HL-60 (cell line): Measurements from ENCODE around the gene SARM1.

Experiments used
- POLR2AphosphoS5 ChIP-seq: IDR thresholded peaks from 2 replicates; pipeline ENCODE4 v1.6.1; 2012; ENCODE audit warnings: low read depth
- SPI1 ChIP-seq: IDR thresholded peaks from 2 replicates; pipeline ENCODE4 v1.6.1; 2012; ENCODE audit warnings: low read depth, mild to moderate bottlenecking, borderline replicate concordance
- TF ChIP-seq, protein P1 (sequence below): IDR thresholded peaks from one replicate; pipeline ENCODE4 v1.5.1; 2011; ENCODE audit warnings: low read length, control low read depth, inconsistent platforms; ENCODE audit not compliant: insufficient read depth
- TF ChIP-seq, protein P2 (sequence below): IDR thresholded peaks from 2 replicates; pipeline ENCODE4 v1.6.1; 2012; ENCODE audit warnings: low read depth; ENCODE audit not compliant: insufficient replicate concordance

DNA sequence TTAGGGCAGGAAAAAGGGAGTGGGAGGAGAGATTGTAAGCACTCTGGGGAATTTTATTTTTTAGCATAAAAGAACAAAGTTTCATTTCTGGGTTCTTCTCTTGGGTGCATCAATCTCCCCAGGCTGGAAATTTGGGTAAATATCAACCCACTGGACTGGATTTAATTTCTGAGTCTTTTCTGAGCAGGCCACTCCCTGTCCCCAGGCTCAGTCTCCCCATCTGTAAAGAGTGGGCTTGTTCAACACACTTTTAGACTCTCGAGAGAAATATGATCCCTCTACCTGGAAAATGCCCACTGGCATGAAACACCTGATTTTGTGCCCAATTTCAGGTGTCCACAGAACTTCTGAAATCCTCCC is 770 bp upstream of the SARM1 start:
- TF ChIP-seq, protein P1, sequence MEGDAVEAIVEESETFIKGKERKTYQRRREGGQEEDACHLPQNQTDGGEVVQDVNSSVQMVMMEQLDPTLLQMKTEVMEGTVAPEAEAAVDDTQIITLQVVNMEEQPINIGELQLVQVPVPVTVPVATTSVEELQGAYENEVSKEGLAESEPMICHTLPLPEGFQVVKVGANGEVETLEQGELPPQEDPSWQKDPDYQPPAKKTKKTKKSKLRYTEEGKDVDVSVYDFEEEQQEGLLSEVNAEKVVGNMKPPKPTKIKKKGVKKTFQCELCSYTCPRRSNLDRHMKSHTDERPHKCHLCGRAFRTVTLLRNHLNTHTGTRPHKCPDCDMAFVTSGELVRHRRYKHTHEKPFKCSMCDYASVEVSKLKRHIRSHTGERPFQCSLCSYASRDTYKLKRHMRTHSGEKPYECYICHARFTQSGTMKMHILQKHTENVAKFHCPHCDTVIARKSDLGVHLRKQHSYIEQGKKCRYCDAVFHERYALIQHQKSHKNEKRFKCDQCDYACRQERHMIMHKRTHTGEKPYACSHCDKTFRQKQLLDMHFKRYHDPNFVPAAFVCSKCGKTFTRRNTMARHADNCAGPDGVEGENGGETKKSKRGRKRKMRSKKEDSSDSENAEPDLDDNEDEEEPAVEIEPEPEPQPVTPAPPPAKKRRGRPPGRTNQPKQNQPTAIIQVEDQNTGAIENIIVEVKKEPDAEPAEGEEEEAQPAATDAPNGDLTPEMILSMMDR = no peak
- TF ChIP-seq POLR2AphosphoS5 = no peak
- TF ChIP-seq, protein P2, sequence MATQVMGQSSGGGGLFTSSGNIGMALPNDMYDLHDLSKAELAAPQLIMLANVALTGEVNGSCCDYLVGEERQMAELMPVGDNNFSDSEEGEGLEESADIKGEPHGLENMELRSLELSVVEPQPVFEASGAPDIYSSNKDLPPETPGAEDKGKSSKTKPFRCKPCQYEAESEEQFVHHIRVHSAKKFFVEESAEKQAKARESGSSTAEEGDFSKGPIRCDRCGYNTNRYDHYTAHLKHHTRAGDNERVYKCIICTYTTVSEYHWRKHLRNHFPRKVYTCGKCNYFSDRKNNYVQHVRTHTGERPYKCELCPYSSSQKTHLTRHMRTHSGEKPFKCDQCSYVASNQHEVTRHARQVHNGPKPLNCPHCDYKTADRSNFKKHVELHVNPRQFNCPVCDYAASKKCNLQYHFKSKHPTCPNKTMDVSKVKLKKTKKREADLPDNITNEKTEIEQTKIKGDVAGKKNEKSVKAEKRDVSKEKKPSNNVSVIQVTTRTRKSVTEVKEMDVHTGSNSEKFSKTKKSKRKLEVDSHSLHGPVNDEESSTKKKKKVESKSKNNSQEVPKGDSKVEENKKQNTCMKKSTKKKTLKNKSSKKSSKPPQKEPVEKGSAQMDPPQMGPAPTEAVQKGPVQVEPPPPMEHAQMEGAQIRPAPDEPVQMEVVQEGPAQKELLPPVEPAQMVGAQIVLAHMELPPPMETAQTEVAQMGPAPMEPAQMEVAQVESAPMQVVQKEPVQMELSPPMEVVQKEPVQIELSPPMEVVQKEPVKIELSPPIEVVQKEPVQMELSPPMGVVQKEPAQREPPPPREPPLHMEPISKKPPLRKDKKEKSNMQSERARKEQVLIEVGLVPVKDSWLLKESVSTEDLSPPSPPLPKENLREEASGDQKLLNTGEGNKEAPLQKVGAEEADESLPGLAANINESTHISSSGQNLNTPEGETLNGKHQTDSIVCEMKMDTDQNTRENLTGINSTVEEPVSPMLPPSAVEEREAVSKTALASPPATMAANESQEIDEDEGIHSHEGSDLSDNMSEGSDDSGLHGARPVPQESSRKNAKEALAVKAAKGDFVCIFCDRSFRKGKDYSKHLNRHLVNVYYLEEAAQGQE = no peak
- no peak for TF ChIP-seq SPI1
